Heart left ventricle (tissue), 16 donors: ENCODE measurements around the gene SIRT1. TPM values are rescaled to one million over a fixed set of nuclear protein-coding genes. Genes with fewer than 3 reads are reported as not detected.
A peak's percentile ranks its signal among the peaks of the same experiment; 100 is the strongest.

ENCODE experiments used
- ATAC-seq, 4 donors: fragments of 200-7000 bp; cut with Tn5 transposase; one replicate each; pipeline ENCODE4 v1.9.1; 2020 to 2022; ENCODE audit warnings: moderate library complexity in 4 of 4, mild to moderate bottlenecking in 3 of 4, moderate number of reproducible peaks in 1 of 4
- DNase-seq, 5 donors: peaks; one replicate each; pipeline ENCODE4 v3.0.0-alpha.2; 2020
- H3K27ac ChIP-seq, 12 donors: fragments of 200-600 bp; sonication (generic) in 4 of 12; one replicate each; pipeline versions ENCODE4 v1.5.0 to v1.8.0; 2016 to 2022; ENCODE audit warnings: mild to moderate bottlenecking in 2 of 12
- H3K27me3 ChIP-seq, 9 donors: fragments of 200-600 bp; sonication (generic) in 2 of 9; one replicate each; pipeline versions ENCODE4 v1.5.1 to v1.8.0; 2016 to 2022; ENCODE audit warnings: mild to moderate bottlenecking in 3 of 9
- H3K36me3 ChIP-seq, 9 donors: fragments of 200-600 bp; sonication (generic) in 2 of 9; one replicate each; pipeline versions ENCODE4 v1.5.0 to v1.8.0; 2018 to 2022; ENCODE audit warnings: mild to moderate bottlenecking in 2 of 9
- H3K4me1 ChIP-seq, 12 donors: fragments of 200-600 bp; sonication (generic) in 4 of 12; one replicate each; pipeline versions ENCODE4 v1.5.0 to v1.8.0; 2016 to 2022; ENCODE audit warnings: mild to moderate bottlenecking in 3 of 12
- H3K4me3 ChIP-seq, 12 donors: fragments of 200-600 bp; sonication (generic) in 4 of 12; one replicate each; pipeline versions ENCODE4 v1.5.0 to v1.8.0; 2017 to 2022; ENCODE audit warnings: mild to moderate bottlenecking in 9 of 12, moderate library complexity in 4 of 12
- H3K9me3 ChIP-seq, 12 donors: fragments of 200-600 bp; sonication (generic) in 4 of 12; one replicate each; pipeline versions ENCODE4 v1.5.0 to v1.8.0; 2016 to 2022; ENCODE audit warnings: mild to moderate bottlenecking in 1 of 12
- POLR2A ChIP-seq, 2 donors: fragments of 450-650 bp; IDR thresholded peaks; one replicate each; pipeline ENCODE4 v1.6.1; 2017; ENCODE audit warnings: antibody characterized with exemption in 2 of 2, mild to moderate bottlenecking in 2 of 2, moderate library complexity in 2 of 2
- WGBS, 4 donors: extraction: QIAGEN DNeasy Blood & Tissue Kit in 2 of 4; methylation state at CpG; one replicate each; pipeline versions ENCODE4 v1.1.5 to v1.1.7; 2013 to 2018; 5-methylcytosine and 5-hydroxymethylcytosine counted together
- intact Hi-C, 10 donors: fragments of 100-400 bp; cut with DNase I; formaldehyde crosslinking; loops; one replicate each; pipeline versions ENCODE4 v1.11.1 to v1.14.2; 2022
- polyA plus RNA-seq, 2 donors: library from polyadenylated mRNA; stranded (reverse); fragments of 200-250 nt; gene quantifications; one replicate each; pipeline ENCODE4 v1.2.3, GENCODE V29; 2013
- total RNA-seq, 9 donors: library from RNA; depleted of rRNA in 2 of 9; stranded (reverse); fragments of >200 nt in 2 of 9; fragmentation: NEBNext Ultra II Directional in 3 of 9; extraction: Animal tissue kit (Norgen Biotek cat#: 25700) in 3 of 9; gene quantifications; one replicate each; pipeline versions ENCODE4 v1.1.0 to v1.2.4, GENCODE V29; 2016 to 2023
- TF ChIP-seq, protein P1 (sequence below), 12 donors: fragments of 200-600 bp; sonication (generic) in 4 of 12; IDR thresholded peaks; one replicate each; pipeline versions ENCODE4 v1.5.0 to v1.8.0; 2018 to 2022; ENCODE audit warnings: antibody characterized with exemption in 12 of 12, mild to moderate bottlenecking in 5 of 12
- donor health status: ischemic (EF 13 %, LVEDD 7.1; RV severe dilation, severe dysfunction).
- donor health status: healthy with polysubstance abuse.
- donor health status: DM: no; HTN: yes; CAD: no.
- donor health status: DM: no; HTN: no; CAD: no.
- donor health status: ischemic (EF 25% LVEDD 6.9; RV normal size, moderate dysfunction).
- donor health status: ischemic (EF 25% LVEDD 5.7; RV mildly dilated, moderate dysfunction).
- donor health status: healthy.
- donor health status: DM: yes; HTN: yes; CAD: no.
- donor health status: ischemic (EF 35%, LVEDD 5.7; RV mildly dilated, moderate dysfunction).
- donor health status: nonischemic (EF 11% LVEDD 7.7; RV severe dilation, severe dysfunction).
- donor health status: DM: yes; HTN: yes; CAD: no.
- donor health status: PGD.
- donor health status: ischemic (EF 29% LVEDD 5.4; RV normal size, mild dysfunction).
- donor health status: nonischemic (EF 23%, LVEDD 6.1; RV moderate dilation, normal function).

Gene SIRT1
- total and polyA plus RNA-seq, 11 donors = 6.0 to 19.1 (median 11.1) TPM

DNA sequence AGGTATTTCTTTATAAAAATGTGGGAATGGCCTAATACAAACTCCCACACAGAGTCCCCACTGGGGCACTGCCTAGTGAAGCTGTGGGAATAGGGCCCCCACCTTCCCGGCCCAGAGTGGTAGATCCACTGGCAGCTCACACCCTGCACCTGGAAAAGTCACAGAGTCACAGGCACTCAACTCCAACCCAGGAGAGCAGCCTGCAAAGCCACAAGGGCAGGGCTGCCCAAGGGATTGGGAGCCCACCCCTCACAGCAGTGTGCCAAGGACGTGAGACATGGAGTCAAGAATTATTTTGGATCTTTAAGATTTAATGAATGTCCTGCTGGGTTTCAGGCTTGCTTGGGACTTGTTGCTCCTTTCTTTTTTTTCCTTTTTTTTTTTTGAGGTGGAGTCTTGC lies 41.2 kb upstream of the SIRT1 start:
- H3K36me3 ChIP-seq = no peaks in the 10 kb centered on the region
- no peak for TF ChIP-seq POLR2A (IDR thresholded peaks at IDR 0.05)
- TF ChIP-seq, protein P1, sequence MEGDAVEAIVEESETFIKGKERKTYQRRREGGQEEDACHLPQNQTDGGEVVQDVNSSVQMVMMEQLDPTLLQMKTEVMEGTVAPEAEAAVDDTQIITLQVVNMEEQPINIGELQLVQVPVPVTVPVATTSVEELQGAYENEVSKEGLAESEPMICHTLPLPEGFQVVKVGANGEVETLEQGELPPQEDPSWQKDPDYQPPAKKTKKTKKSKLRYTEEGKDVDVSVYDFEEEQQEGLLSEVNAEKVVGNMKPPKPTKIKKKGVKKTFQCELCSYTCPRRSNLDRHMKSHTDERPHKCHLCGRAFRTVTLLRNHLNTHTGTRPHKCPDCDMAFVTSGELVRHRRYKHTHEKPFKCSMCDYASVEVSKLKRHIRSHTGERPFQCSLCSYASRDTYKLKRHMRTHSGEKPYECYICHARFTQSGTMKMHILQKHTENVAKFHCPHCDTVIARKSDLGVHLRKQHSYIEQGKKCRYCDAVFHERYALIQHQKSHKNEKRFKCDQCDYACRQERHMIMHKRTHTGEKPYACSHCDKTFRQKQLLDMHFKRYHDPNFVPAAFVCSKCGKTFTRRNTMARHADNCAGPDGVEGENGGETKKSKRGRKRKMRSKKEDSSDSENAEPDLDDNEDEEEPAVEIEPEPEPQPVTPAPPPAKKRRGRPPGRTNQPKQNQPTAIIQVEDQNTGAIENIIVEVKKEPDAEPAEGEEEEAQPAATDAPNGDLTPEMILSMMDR (IDR thresholded peaks at IDR 0.05) = no peak
- intact Hi-C loops = no loop called here
- no peak overlapping the region for H3K4me3 ChIP-seq
- DNase-seq (no peak), ATAC-seq (no peak)
- H3K27ac ChIP-seq = no peak overlapping the region
- H3K4me1 ChIP-seq = peaks cover 0 to 2% (median 0%) of the 10 kb centered on the region in 12 donors
- H3K27me3 ChIP-seq = no peaks in the 10 kb centered on the region
- peaks cover 0 to 14% (median 0%) of the 10 kb centered on the region in 12 donors for H3K9me3 ChIP-seq
- 79 to 100% (median 91%) methylated on average over 2 of the region's 2 CpGs for WGBS, 4 donors

DNA sequence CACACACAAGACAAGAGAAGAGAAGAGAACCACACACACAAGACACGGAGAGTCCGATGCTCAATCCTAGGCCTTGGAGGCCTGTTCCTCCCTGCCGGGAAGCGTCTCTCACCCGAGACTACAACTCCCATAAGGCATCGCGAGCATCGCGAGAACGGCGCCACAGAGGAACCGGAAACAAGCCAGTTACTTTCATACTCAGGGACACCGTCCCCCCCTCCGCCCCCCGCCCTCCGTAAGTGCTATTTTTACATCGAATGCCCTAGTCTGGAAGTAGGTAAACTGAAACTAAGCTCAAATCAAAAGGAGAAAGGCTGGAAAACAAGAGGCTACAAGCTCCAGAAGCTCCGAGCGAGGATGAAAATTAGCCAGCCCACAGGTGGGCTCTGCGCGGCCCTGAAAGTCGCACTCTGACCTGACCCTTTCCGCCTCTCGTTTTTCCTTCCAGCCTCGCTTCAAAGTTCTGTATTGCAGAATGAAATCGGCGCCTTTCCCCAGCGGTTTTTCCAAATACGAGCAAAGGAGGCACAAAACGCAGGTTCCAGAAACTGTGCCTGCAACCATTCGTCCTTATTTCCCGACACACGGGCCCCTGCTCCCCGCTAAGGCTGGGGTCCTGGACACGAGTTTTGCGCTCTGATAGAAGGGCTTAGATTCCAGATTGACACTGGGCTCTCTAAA lies 35.0 kb upstream of the SIRT1 start:
- DNase-seq = peak; percentile 95 to 98 (median 96)
- peak in 1 of 2 donors; percentile 53 for TF ChIP-seq POLR2A (IDR thresholded peaks at IDR 0.05)
- TF ChIP-seq, protein P1 (IDR thresholded peaks at IDR 0.05) = peak in 1 of 12 donors; percentile 34
- ATAC-seq = peak; percentile 98 to 99 (median 99)
- Histone ChIP-seq H3K4me3 (peak overlapping the region; percentile 55 to 99 (median 80)), H3K4me1 (peaks cover 0 to 8% (median 5%) of the 10 kb centered on the region in 12 donors), H3K27me3 (no peaks in the 10 kb centered on the region), H3K36me3 (no peaks in the 10 kb centered on the region), H3K27ac (peak overlapping the region; percentile 89 to 99 (median 95)), H3K9me3 (no peaks in the 10 kb centered on the region)
- WGBS, 4 donors = 0% methylated on average over 34 to 36 of the region's 36 CpGs
- intact Hi-C loops = loop anchor here in 7 of 10 donors (1.0 to 10.0 kb wide), 6 partner anchors 35 to 455 kb away; partner anchors contain the start of genes HERC4 (in 2 of the 7) and SIRT1 (in 2 of the 7)

DNA sequence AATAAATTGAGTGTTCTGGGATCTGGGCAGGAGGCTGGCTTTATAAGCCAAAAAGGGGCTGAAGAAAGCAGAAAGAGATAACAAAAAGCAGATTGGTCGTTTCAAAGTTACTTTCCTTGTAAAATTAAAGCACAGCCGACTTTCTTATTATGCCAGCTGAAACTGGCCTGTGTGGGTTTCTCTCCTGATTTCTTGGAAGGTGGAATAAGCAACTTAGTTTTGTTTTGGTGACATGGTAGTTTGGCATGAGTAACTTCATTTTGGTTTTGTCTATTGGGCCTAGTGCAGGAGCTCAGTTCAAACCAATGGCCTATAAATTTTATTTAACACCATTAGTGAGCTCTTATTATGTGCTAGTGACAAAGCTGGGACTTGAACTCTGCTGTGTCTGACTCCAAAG lies 33.3 kb upstream of the SIRT1 start:
- Histone ChIP-seq H3K4me3 (no peak overlapping the region), H3K9me3 (no peaks in the 10 kb centered on the region), H3K27me3 (no peaks in the 10 kb centered on the region), H3K36me3 (no peaks in the 10 kb centered on the region), H3K27ac (no peak overlapping the region), H3K4me1 (peaks cover 0 to 8% (median 5%) of the 10 kb centered on the region in 12 donors)
- WGBS, 4 donors = 81 to 85% (median 82%) methylated on average over 2 of the region's 2 CpGs
- DNase-seq (no peak), ATAC-seq (no peak)
- intact Hi-C loops = loop anchor here in 6 of 10 donors (2.0 to 10.0 kb wide), 5 partner anchors 34 to 454 kb away; partner anchors contain the start of genes HERC4 (in 2 of the 6) and SIRT1 (in 1 of the 6)
- TF ChIP-seq, protein P1 (IDR thresholded peaks at IDR 0.05) = no peak
- no peak for TF ChIP-seq POLR2A (IDR thresholded peaks at IDR 0.05)

DNA sequence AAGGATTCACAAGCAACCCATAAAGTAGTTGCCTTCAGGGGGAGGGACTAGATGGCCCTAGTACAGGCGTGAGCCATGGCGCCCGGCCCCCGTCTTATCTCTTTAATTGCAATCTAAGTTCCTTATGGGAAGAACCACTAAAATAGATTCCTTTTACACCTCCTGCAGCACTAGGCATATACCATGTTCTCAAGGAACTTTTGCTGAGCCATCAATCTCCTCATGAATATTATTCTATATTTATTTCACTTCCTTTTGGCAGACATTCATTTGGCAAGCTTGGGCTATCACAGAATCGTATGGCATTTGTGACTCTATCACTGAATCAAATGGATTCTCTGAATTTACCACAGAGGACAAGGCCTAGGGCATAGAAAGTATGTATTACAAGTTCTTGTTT lies 31.7 kb upstream of the SIRT1 start:
- no peaks in the 10 kb centered on the region for H3K9me3 ChIP-seq
- DNase-seq (no peak), ATAC-seq (no peak)
- no peak for TF ChIP-seq POLR2A (IDR thresholded peaks at IDR 0.05)
- TF ChIP-seq, protein P1 (IDR thresholded peaks at IDR 0.05) = no peak
- no peaks in the 10 kb centered on the region for H3K36me3 ChIP-seq
- no peak overlapping the region for H3K4me3 ChIP-seq
- 65 to 72% (median 65%) methylated on average over 5 of the region's 5 CpGs for WGBS, 4 donors
- H3K27ac ChIP-seq = no peak overlapping the region
- H3K27me3 ChIP-seq = no peaks in the 10 kb centered on the region
- intact Hi-C loops = loop anchor here in 6 of 10 donors (10.0 kb wide), 4 partner anchors 222 to 452 kb away; partner anchors contain the start of gene HERC4 (in 2 of the 6)
- H3K4me1 ChIP-seq = peaks cover 0 to 8% (median 5%) of the 10 kb centered on the region in 12 donors
